Aorta (tissue), 5 donors: ENCODE measurements around the gene RAD51AP2. TPM values are rescaled to one million over a fixed set of nuclear protein-coding genes. Genes with fewer than 3 reads are reported as not detected.

Source experiments
- ATAC-seq: fragments of 200-7000 bp; cut with Tn5 transposase; one replicate; pipeline ENCODE4 v1.9.1; 2022; ENCODE audit warnings: moderate library complexity; ENCODE audit not compliant: low FRiP score
- DNase-seq, 2 donors: peaks; one replicate each; pipeline ENCODE4 v3.0.0-alpha.2; 2020
- H3K27ac ChIP-seq, 2 donors: one replicate each; pipeline ENCODE4 v1.5.1; 2013; ENCODE audit warnings: low read length in 2 of 2, mild to moderate bottlenecking in 2 of 2, moderate library complexity in 2 of 2, control low read depth in 1 of 2, inconsistent platforms in 1 of 2, low read depth in 1 of 2
- H3K27me3 ChIP-seq, 2 donors: one replicate each; pipeline ENCODE4 v1.6.1; 2013; ENCODE audit warnings: control low read depth in 1 of 2, low read length in 1 of 2, mild to moderate bottlenecking in 1 of 2, moderate library complexity in 1 of 2; ENCODE audit not compliant: insufficient read depth in 2 of 2, control insufficient read depth in 1 of 2
- H3K36me3 ChIP-seq, 2 donors: one replicate each; pipeline ENCODE4 v1.6.1; 2013; ENCODE audit warnings: control low read depth in 1 of 2, low read length in 1 of 2, mild to moderate bottlenecking in 1 of 2; ENCODE audit not compliant: insufficient read depth in 2 of 2, control insufficient read depth in 1 of 2
- H3K4me1 ChIP-seq, 2 donors: one replicate each; pipeline ENCODE4 v1.6.1; 2013; ENCODE audit warnings: low read length in 2 of 2, control low read depth in 1 of 2, mild to moderate bottlenecking in 1 of 2, moderate library complexity in 1 of 2; ENCODE audit not compliant: insufficient read depth in 2 of 2, control insufficient read depth in 1 of 2
- H3K4me3 ChIP-seq, 2 donors: one replicate each; pipeline ENCODE4 v1.5.1; 2013; ENCODE audit warnings: low read length in 2 of 2, control low read depth in 1 of 2, mild to moderate bottlenecking in 1 of 2
- H3K9me3 ChIP-seq: one replicate; pipeline ENCODE4 v1.6.1; 2013; ENCODE audit warnings: mild to moderate bottlenecking, low read length; ENCODE audit not compliant: control insufficient read depth
- WGBS, 2 donors: extraction: QIAGEN DNeasy Blood & Tissue Kit; methylation state at CpG; one replicate each; pipeline ENCODE4 v1.1.7; 2013; 5-methylcytosine and 5-hydroxymethylcytosine counted together
- intact Hi-C, 2 donors: fragments of 100-400 bp; cut with DNase I; formaldehyde crosslinking; loops; one replicate each; pipeline versions ENCODE4 v1.14.2 to v1.15.0; 2022
- polyA plus RNA-seq, 2 donors: library from polyadenylated mRNA; stranded (reverse); fragments of 200-250 nt; gene quantifications; one replicate each; pipeline ENCODE4 v1.2.3, GENCODE V29; 2013
- total RNA-seq, 2 donors: library from RNA; stranded (reverse); fragmentation: NEBNext Ultra II Directional; extraction: Animal tissue kit (Norgen Biotek cat#: 25700); gene quantifications; one replicate each; pipeline ENCODE4 v1.2.1, GENCODE V29; 2021
- donor health status: healthy with polysubstance abuse.
- donor health status: Bipolar disorder and iron deficiency.
- donor health status: DM: no; HTN: no; CAD: no.
- donor health status: DM: no; HTN: no; CAD: no.
- donor health status: DM: yes; HTN: yes; CAD: no.

RAD51AP2 gene
- total and polyA plus RNA-seq, 4 donors = 0.13 TPM; not detected in 3

GRCh38 chr2:17483496-17483895 lies 34.7 kb downstream of the RAD51AP2 start:
- Histone ChIP-seq H3K27ac (no peak overlapping the region), H3K36me3 (no peaks in the 10 kb centered on the region), H3K4me3 (no peak overlapping the region), H3K4me1 (no peaks in the 10 kb centered on the region), H3K9me3 (no peaks in the 10 kb centered on the region), H3K27me3 (no peaks in the 10 kb centered on the region)
- no peak for ATAC-seq
- no peak for DNase-seq
- intact Hi-C loops = no loop called here
- 38 to 40% methylated on average over 1 of the region's 1 CpG for WGBS, 2 donors

GRCh38 chr2:17482651-17483050 lies 35.6 kb downstream of the RAD51AP2 start:
- no peaks in the 10 kb centered on the region for H3K9me3 ChIP-seq
- no peak overlapping the region for H3K4me3 ChIP-seq
- H3K36me3 ChIP-seq = no peaks in the 10 kb centered on the region
- DNase-seq (no peak), ATAC-seq (no peak)
- no peak overlapping the region for H3K27ac ChIP-seq
- intact Hi-C loops = no loop called here
- no peaks in the 10 kb centered on the region for H3K4me1 ChIP-seq
- WGBS, 2 donors = 91 to 94% methylated on average over 2 of the region's 2 CpGs
- no peaks in the 10 kb centered on the region for H3K27me3 ChIP-seq

GRCh38 chr2:17479875-17480274 lies 38.4 kb downstream of the RAD51AP2 start:
- Histone ChIP-seq H3K27me3 (no peaks in the 10 kb centered on the region), H3K36me3 (no peaks in the 10 kb centered on the region), H3K4me3 (no peak overlapping the region), H3K9me3 (no peaks in the 10 kb centered on the region), H3K4me1 (no peaks in the 10 kb centered on the region), H3K27ac (no peak overlapping the region)
- WGBS, 2 donors = 93 to 98% methylated on average over 2 of the region's 2 CpGs
- ATAC-seq = no peak
- intact Hi-C loops = no loop called here
- DNase-seq = no peak

- ATAC-seq = no peak
- intact Hi-C loops = no loop called here
Observed at GRCh38 chr2:17476830-17477229, 41.4 kb downstream of the RAD51AP2 start.

GRCh38 chr2:17476064-17476463 lies 42.2 kb downstream of the RAD51AP2 start:
- DNase-seq (no peak), ATAC-seq (no peak)
- H3K4me3 ChIP-seq = no peak overlapping the region
- peaks cover 0 to 2% of the 10 kb centered on the region in 2 donors for H3K27me3 ChIP-seq
- H3K36me3 ChIP-seq = no peaks in the 10 kb centered on the region
- H3K4me1 ChIP-seq = no peaks in the 10 kb centered on the region
- 61 to 64% methylated on average over 2 of the region's 2 CpGs for WGBS, 2 donors
- intact Hi-C loops = no loop called here
- no peaks in the 10 kb centered on the region for H3K9me3 ChIP-seq
- H3K27ac ChIP-seq = no peak overlapping the region

More at GRCh38 chr2:17476830-17477229, 41.4 kb downstream of the RAD51AP2 start:
- Histone ChIP-seq H3K27me3 (peaks cover 0 to 2% of the 10 kb centered on the region in 2 donors), H3K36me3 (no peaks in the 10 kb centered on the region), H3K4me3 (no peak overlapping the region), H3K27ac (no peak overlapping the region), H3K9me3 (no peaks in the 10 kb centered on the region), H3K4me1 (no peaks in the 10 kb centered on the region)
- WGBS, 2 donors = 25 to 28% methylated on average over 2 of the region's 2 CpGs
- DNase-seq = no peak

- intact Hi-C loops = no loop called here
- Histone ChIP-seq H3K4me3 (no peak overlapping the region), H3K36me3 (no peaks in the 10 kb centered on the region), H3K4me1 (no peaks in the 10 kb centered on the region), H3K27ac (no peak overlapping the region), H3K9me3 (peaks cover 2% of the 10 kb centered on the region), H3K27me3 (peaks cover 0 to 3% of the 10 kb centered on the region in 2 donors)
- 71 to 90% methylated on average over 1 of the region's 1 CpG for WGBS, 2 donors
- DNase-seq (no peak), ATAC-seq (no peak)
Observed at GRCh38 chr2:17475286-17475685, 43.0 kb downstream of the RAD51AP2 start.

- ATAC-seq (no peak), DNase-seq (no peak)
- Histone ChIP-seq H3K4me3 (no peak overlapping the region), H3K27me3 (peaks cover 0 to 3% of the 10 kb centered on the region in 2 donors), H3K4me1 (no peaks in the 10 kb centered on the region), H3K27ac (no peak overlapping the region), H3K36me3 (no peaks in the 10 kb centered on the region), H3K9me3 (peaks cover 2% of the 10 kb centered on the region)
- intact Hi-C loops = no loop called here
Observed at GRCh38 chr2:17471979-17472378, 46.3 kb downstream of the RAD51AP2 start.

GRCh38 chr2:17470855-17471641 lies 47.2 kb downstream of the RAD51AP2 start:
- ATAC-seq = no peak

GRCh38 chr2:17461087-17461475 lies 57.2 kb downstream of the RAD51AP2 start:
- no peak overlapping the region for H3K4me3 ChIP-seq
- 72 to 89% methylated on average over 1 of the region's 1 CpG for WGBS, 2 donors
- DNase-seq (no peak), ATAC-seq (no peak)
- intact Hi-C loops = no loop called here
- no peaks in the 10 kb centered on the region for H3K9me3 ChIP-seq
- H3K36me3 ChIP-seq = no peaks in the 10 kb centered on the region
- H3K27ac ChIP-seq = no peak overlapping the region
- H3K27me3 ChIP-seq = peaks cover 0 to 1% of the 10 kb centered on the region in 2 donors
- H3K4me1 ChIP-seq = no peaks in the 10 kb centered on the region

More at GRCh38 chr2:17470855-17471641, 47.2 kb downstream of the RAD51AP2 start:
- Histone ChIP-seq H3K9me3 (peaks cover 2% of the 10 kb centered on the region), H3K36me3 (no peaks in the 10 kb centered on the region), H3K27ac (no peak overlapping the region), H3K27me3 (peaks cover 0 to 3% of the 10 kb centered on the region in 2 donors), H3K4me1 (no peaks in the 10 kb centered on the region), H3K4me3 (no peak overlapping the region)
- no peak for DNase-seq
- intact Hi-C loops = no loop called here
- 59 to 65% methylated on average over 6 of the region's 6 CpGs for WGBS, 2 donors
